Measurements from ENCODE around the gene IGSF21. TPM values are rescaled to one million over a fixed set of nuclear protein-coding genes. Genes with fewer than 3 reads are reported as not detected.

Gene IGSF21
- total and polyA plus RNA-seq, 10 of the 15 experiments (the other 5 are each of a cell fraction or from before 2014, with no cell fraction given), result 0.03 to 0.49 TPM; not detected in 8

DNA sequence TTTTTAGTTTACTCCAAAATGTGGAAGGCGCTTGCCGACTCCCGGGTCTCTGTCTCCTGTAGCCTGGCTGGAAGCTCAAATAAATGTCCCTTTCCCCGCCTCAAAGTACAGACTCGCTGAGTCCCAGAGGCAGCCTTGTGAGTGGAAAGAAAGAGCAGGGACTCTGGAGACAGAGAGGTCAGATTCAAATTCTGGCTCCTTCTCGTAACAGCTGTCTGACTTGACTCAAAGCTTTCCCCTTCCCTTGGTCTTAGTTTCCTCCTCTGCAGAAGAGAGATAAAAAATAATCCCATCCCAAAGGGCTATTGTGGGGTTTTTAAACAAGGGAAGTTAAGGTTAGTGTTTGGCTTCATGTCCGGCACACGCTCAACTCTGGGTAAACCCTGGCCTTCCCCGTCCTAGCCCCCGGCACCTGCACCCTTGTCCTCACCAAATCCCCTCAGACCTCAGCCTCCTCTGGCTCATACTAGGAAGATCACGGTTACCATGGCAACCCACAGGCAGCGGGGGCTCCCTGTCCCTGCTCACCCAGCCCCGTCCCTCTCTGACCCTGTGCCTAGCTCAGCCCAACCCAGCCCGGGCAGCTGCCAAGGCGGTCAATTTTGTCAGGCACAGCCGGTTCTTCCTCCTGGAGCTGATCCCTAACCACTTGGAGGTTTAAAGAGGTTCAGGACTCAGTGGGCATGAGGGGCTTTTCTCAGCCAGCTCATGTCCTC, 49.2 kb upstream of the IGSF21 start:
- intact Hi-C loops (cut with micrococcal nuclease; ENCODE audit: unreplicated experiment), result no loop called here
- Histone ChIP-seq H3K27ac (ENCODE audit: control insufficient read depth, insufficient read depth) (no peak overlapping the region), H3K4me2 (ENCODE audit: control insufficient read depth, insufficient read depth) (no peak overlapping the region), H3K4me3 (no peak overlapping the region), H3K4me1 (ENCODE audit: control insufficient read depth, insufficient read depth, low read length) (no peaks in the 10 kb centered on the region), H2AFZ (ENCODE audit: control insufficient read depth, low read depth, low read length) (no peak overlapping the region), H3K79me2 (ENCODE audit: control insufficient read depth, insufficient read depth, low read length) (no peaks in the 10 kb centered on the region), H3K36me3 (ENCODE audit: control insufficient read depth in 2 of 2, insufficient read depth in 2 of 2, low read length in 1 of 2) (no peaks in the 10 kb centered on the region), H3K9me3 (replicated peaks; ENCODE audit: control insufficient read depth, insufficient read depth, low read length) (no peaks in the 10 kb centered on the region), H3K9ac (ENCODE audit: control insufficient read depth, insufficient read depth, low read length) (no peak overlapping the region), H3K27me3 (replicated peaks in 1 of 2; ENCODE audit: control insufficient read depth in 2 of 2, insufficient read depth in 2 of 2, low read length in 1 of 2) (no peaks in the 10 kb centered on the region), H4K20me1 (ENCODE audit: control insufficient read depth, insufficient read depth) (no peaks in the 10 kb centered on the region)
- DNase-seq (ENCODE audit: low read depth, low spot score) (no peak), ATAC-seq (no peak), FAIRE-seq (no peak)
- ChIA-PET RAD21 (ENCODE audit: unreplicated experiment) (no interaction called here), SMC1A (ENCODE audit: uncharacterized antibody, unreplicated experiment) (no interaction called here), POLR2A (no interaction called here), CTCF (no interaction called here)
- no TSS peak for BruUV-seq (replicated peaks)
- in situ Hi-C loops (cut with MboI), result no loop called here
- 28% methylated on average over 16 of the region's 16 CpGs for WGBS (ENCODE audit: insufficient coverage, insufficient replicate concordance, low lambda C conversion rate, missing lambda C conversion rate)
- no peak for TF ChIP-seq SIX5 (IDR thresholded peaks at IDR 0.05; ENCODE audit: low read depth, low read length, severe bottlenecking)
- TF ChIP-seq TAF1 (IDR thresholded peaks at IDR 0.05; ENCODE audit: borderline replicate concordance, low read depth, low read length), result no peak
- TF ChIP-seq IRF4 (IDR thresholded peaks at IDR 0.05; ENCODE audit: low read depth, low read length), result no peak
- no peak for TF ChIP-seq MXI1 (IDR thresholded peaks at IDR 0.05; ENCODE audit: low read depth, low read length)
- TF ChIP-seq ZZZ3 (IDR thresholded peaks at IDR 0.05; ENCODE audit: control insufficient read depth, insufficient read length, low read depth), result no peak
- TF ChIP-seq, protein P1, sequence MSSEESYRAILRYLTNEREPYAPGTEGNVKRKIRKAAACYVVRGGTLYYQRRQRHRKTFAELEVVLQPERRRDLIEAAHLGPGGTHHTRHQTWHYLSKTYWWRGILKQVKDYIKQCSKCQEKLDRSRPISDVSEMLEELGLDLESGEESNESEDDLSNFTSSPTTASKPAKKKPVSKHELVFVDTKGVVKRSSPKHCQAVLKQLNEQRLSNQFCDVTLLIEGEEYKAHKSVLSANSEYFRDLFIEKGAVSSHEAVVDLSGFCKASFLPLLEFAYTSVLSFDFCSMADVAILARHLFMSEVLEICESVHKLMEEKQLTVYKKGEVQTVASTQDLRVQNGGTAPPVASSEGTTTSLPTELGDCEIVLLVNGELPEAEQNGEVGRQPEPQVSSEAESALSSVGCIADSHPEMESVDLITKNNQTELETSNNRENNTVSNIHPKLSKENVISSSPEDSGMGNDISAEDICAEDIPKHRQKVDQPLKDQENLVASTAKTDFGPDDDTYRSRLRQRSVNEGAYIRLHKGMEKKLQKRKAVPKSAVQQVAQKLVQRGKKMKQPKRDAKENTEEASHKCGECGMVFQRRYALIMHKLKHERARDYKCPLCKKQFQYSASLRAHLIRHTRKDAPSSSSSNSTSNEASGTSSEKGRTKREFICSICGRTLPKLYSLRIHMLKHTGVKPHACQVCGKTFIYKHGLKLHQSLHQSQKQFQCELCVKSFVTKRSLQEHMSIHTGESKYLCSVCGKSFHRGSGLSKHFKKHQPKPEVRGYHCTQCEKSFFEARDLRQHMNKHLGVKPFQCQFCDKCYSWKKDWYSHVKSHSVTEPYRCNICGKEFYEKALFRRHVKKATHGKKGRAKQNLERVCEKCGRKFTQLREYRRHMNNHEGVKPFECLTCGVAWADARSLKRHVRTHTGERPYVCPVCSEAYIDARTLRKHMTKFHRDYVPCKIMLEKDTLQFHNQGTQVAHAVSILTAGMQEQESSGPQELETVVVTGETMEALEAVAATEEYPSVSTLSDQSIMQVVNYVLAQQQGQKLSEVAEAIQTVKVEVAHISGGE (CRISPR knock-in tag; IDR thresholded peaks at IDR 0.05), result no peak
- no peak for TF ChIP-seq GABPA (IDR thresholded peaks at IDR 0.05; ENCODE audit: low read depth)
- TF ChIP-seq, protein P2, sequence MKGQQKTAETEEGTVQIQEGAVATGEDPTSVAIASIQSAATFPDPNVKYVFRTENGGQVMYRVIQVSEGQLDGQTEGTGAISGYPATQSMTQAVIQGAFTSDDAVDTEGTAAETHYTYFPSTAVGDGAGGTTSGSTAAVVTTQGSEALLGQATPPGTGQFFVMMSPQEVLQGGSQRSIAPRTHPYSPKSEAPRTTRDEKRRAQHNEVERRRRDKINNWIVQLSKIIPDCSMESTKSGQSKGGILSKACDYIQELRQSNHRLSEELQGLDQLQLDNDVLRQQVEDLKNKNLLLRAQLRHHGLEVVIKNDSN (IDR thresholded peaks at IDR 0.05; ENCODE audit: borderline replicate concordance, extremely low read length, insufficient read depth, low read depth, low read length), result no peak
- TF ChIP-seq, protein P3, sequence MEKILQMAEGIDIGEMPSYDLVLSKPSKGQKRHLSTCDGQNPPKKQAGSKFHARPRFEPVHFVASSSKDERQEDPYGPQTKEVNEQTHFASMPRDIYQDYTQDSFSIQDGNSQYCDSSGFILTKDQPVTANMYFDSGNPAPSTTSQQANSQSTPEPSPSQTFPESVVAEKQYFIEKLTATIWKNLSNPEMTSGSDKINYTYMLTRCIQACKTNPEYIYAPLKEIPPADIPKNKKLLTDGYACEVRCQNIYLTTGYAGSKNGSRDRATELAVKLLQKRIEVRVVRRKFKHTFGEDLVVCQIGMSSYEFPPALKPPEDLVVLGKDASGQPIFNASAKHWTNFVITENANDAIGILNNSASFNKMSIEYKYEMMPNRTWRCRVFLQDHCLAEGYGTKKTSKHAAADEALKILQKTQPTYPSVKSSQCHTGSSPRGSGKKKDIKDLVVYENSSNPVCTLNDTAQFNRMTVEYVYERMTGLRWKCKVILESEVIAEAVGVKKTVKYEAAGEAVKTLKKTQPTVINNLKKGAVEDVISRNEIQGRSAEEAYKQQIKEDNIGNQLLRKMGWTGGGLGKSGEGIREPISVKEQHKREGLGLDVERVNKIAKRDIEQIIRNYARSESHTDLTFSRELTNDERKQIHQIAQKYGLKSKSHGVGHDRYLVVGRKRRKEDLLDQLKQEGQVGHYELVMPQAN (conservative IDR thresholded peaks at IDR 0.05), result no peak
- TF ChIP-seq EZH2 (IDR thresholded peaks at IDR 0.05; ENCODE audit: borderline replicate concordance, control insufficient read depth, low read depth, low read length), result no peak
- no peak for TF ChIP-seq GATAD2B (conservative IDR thresholded peaks at IDR 0.05; ENCODE audit: low read depth)
- TF ChIP-seq, protein P4, sequence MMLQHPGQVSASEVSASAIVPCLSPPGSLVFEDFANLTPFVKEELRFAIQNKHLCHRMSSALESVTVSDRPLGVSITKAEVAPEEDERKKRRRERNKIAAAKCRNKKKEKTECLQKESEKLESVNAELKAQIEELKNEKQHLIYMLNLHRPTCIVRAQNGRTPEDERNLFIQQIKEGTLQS (IDR thresholded peaks at IDR 0.05; ENCODE audit: borderline replicate concordance, extremely low read depth, low read depth, low read length), result no peak
- TF ChIP-seq, protein P5, sequence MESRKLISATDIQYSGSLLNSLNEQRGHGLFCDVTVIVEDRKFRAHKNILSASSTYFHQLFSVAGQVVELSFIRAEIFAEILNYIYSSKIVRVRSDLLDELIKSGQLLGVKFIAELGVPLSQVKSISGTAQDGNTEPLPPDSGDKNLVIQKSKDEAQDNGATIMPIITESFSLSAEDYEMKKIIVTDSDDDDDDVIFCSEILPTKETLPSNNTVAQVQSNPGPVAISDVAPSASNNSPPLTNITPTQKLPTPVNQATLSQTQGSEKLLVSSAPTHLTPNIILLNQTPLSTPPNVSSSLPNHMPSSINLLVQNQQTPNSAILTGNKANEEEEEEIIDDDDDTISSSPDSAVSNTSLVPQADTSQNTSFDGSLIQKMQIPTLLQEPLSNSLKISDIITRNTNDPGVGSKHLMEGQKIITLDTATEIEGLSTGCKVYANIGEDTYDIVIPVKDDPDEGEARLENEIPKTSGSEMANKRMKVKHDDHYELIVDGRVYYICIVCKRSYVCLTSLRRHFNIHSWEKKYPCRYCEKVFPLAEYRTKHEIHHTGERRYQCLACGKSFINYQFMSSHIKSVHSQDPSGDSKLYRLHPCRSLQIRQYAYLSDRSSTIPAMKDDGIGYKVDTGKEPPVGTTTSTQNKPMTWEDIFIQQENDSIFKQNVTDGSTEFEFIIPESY (IDR thresholded peaks at IDR 0.05), result no peak

Measured in GM12878 (cell line).